ENCODE results near the gene GSE1. TPM values are rescaled to one million over a fixed set of nuclear protein-coding genes. Genes with fewer than 3 reads are reported as not detected.

GSE1 gene
- total and polyA plus RNA-seq, 2 of the 13 experiments (the other 11 are each of a cell fraction or from before 2014, with no cell fraction given), result 16.1 to 31.2 TPM

DNA sequence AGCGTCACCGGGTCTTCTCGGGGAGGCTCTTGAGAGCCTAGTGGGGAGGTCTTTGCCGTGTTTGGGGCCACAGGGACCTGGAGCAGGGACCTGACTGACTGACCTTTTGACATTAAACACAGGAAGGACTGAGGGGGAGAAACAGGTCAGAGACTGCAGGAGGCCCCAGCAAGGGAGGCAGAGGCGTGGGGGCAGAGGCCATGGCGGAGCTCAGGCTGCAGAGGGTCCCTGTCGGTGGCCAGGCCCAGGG lies 41.6 kb upstream of the GSE1 start:
- FAIRE-seq (no peak), DNase-seq (ENCODE audit: low spot score) (no peak), ATAC-seq (peak; percentile 8; the same call in 2 of the 3 replicates)
- Histone ChIP-seq H3K9me3 (ENCODE audit: low read length) (no peaks in the 10 kb centered on the region), H3K4me1 (ENCODE audit: insufficient read depth, low read length) (peaks cover 41% of the 10 kb centered on the region), H3K36me3 (replicated peaks in 1 of 2; ENCODE audit: control insufficient read depth in 1 of 2, insufficient read depth in 2 of 2, low read length in 2 of 2) (peaks cover 3 to 21% of the 10 kb centered on the region in 2 experiments; a peak in 4 of 5 replicates), H3K27me3 (ENCODE audit: control insufficient read depth in 1 of 2, insufficient read depth in 2 of 2, low read length in 2 of 2) (no peaks in the 10 kb centered on the region), H3K4me3 (replicated peaks in 1 of 3; ENCODE audit: insufficient read depth in 1 of 3, low read depth in 2 of 3, low read length in 3 of 3) (no peak overlapping the region), H4K20me1 (ENCODE audit: insufficient read depth, low read length) (peaks cover 64% of the 10 kb centered on the region), H3K79me2 (ENCODE audit: insufficient read depth, low read length) (peaks cover 79% of the 10 kb centered on the region), H2AFZ (ENCODE audit: low read length) (no peak overlapping the region), H3K4me2 (ENCODE audit: low read depth, low read length) (no peak overlapping the region), H3K27ac (ENCODE audit: extremely low read length, insufficient read depth, low read length) (peak overlapping the region; percentile 23), H3K9ac (ENCODE audit: insufficient read depth, low read depth, low read length) (0 out of 2 replicates have a peak overlapping the region, but pooled peaks have one; percentile 13)
- CTCF ChIA-PET (ENCODE audit: low intra/inter-chr PET ratio, low total read pairs), result no interaction called here
- POLR2A ChIA-PET, result no interaction called here
- in situ Hi-C loops (cut with HindIII; ENCODE audit: extremely low pct_ligation_motif_present, low pct_unique_long_range_greater_than_20kb) (no loop called here), intact Hi-C loops (cut with micrococcal nuclease; ENCODE audit: unreplicated experiment) (no loop called here)
- no TSS peak for BruUV-seq (replicated peaks)
- 80% methylated on average over 7 of the region's 7 CpGs for WGBS (ENCODE audit: low lambda C conversion rate)
- TF ChIP-seq ZNF878 (CRISPR knock-in tag; IDR thresholded peaks at IDR 0.05) (no peak), HOXD1 (CRISPR knock-in tag; IDR thresholded peaks at IDR 0.05) (no peak), NONO (IDR thresholded peaks at IDR 0.05) (no peak), NONO (CRISPR knock-in tag; conservative IDR thresholded peaks at IDR 0.05) (0 out of 2 replicates have a peak, but pooled peaks have one; percentile 41), ZNF432 (CRISPR knock-in tag; IDR thresholded peaks at IDR 0.05; ENCODE audit: borderline replicate concordance) (no peak), HES4 (CRISPR knock-in tag; IDR thresholded peaks at IDR 0.05; ENCODE audit: borderline replicate concordance) (0 out of 2 replicates have a peak, but pooled peaks have one; percentile 18), MAFK (conservative IDR thresholded peaks at IDR 0.05 in 1 of 2, IDR thresholded peaks at IDR 0.05 in 1 of 2; ENCODE audit: low read length in 2 of 2) (no peak), KDM3A (CRISPR knock-in tag; IDR thresholded peaks at IDR 0.05; ENCODE audit: low read depth) (no peak), NFYB (CRISPR knock-in tag; IDR thresholded peaks at IDR 0.05) (no peak), ZNF484 (CRISPR knock-in tag; IDR thresholded peaks at IDR 0.05; ENCODE audit: borderline replicate concordance, low read depth) (no peak), ZNF768 (CRISPR knock-in tag; IDR thresholded peaks at IDR 0.05) (peak; percentile 52; the same call in 1 of the 2 replicates), ZNF34 (CRISPR knock-in tag; IDR thresholded peaks at IDR 0.05; ENCODE audit: borderline replicate concordance) (no peak), TBP (CRISPR knock-in tag; IDR thresholded peaks at IDR 0.05) (no peak)
- TF ChIP-seq, protein P1, sequence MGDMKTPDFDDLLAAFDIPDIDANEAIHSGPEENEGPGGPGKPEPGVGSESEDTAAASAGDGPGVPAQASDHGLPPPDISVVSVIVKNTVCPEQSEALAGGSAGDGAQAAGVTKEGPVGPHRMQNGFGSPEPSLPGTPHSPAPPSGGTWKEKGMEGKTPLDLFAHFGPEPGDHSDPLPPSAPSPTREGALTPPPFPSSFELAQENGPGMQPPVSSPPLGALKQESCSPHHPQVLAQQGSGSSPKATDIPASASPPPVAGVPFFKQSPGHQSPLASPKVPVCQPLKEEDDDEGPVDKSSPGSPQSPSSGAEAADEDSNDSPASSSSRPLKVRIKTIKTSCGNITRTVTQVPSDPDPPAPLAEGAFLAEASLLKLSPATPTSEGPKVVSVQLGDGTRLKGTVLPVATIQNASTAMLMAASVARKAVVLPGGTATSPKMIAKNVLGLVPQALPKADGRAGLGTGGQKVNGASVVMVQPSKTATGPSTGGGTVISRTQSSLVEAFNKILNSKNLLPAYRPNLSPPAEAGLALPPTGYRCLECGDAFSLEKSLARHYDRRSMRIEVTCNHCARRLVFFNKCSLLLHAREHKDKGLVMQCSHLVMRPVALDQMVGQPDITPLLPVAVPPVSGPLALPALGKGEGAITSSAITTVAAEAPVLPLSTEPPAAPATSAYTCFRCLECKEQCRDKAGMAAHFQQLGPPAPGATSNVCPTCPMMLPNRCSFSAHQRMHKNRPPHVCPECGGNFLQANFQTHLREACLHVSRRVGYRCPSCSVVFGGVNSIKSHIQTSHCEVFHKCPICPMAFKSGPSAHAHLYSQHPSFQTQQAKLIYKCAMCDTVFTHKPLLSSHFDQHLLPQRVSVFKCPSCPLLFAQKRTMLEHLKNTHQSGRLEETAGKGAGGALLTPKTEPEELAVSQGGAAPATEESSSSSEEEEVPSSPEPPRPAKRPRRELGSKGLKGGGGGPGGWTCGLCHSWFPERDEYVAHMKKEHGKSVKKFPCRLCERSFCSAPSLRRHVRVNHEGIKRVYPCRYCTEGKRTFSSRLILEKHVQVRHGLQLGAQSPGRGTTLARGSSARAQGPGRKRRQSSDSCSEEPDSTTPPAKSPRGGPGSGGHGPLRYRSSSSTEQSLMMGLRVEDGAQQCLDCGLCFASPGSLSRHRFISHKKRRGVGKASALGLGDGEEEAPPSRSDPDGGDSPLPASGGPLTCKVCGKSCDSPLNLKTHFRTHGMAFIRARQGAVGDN (CRISPR knock-in tag; IDR thresholded peaks at IDR 0.05), result peak; percentile 50; the same call in 1 of the 2 replicates
- TF ChIP-seq, protein P2, sequence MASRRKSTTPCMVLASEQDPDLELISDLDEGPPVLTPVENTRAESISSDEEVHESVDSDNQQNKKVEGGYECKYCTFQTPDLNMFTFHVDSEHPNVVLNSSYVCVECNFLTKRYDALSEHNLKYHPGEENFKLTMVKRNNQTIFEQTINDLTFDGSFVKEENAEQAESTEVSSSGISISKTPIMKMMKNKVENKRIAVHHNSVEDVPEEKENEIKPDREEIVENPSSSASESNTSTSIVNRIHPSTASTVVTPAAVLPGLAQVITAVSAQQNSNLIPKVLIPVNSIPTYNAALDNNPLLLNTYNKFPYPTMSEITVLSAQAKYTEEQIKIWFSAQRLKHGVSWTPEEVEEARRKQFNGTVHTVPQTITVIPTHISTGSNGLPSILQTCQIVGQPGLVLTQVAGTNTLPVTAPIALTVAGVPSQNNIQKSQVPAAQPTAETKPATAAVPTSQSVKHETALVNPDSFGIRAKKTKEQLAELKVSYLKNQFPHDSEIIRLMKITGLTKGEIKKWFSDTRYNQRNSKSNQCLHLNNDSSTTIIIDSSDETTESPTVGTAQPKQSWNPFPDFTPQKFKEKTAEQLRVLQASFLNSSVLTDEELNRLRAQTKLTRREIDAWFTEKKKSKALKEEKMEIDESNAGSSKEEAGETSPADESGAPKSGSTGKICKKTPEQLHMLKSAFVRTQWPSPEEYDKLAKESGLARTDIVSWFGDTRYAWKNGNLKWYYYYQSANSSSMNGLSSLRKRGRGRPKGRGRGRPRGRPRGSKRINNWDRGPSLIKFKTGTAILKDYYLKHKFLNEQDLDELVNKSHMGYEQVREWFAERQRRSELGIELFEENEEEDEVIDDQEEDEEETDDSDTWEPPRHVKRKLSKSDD (CRISPR knock-in tag; IDR thresholded peaks at IDR 0.05; ENCODE audit: low read depth), result no peak
- TF ChIP-seq, protein P3, sequence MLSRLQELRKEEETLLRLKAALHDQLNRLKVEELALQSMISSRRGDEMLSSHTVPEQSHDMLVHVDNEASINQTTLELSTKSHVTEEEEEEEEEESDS (CRISPR knock-in tag; IDR thresholded peaks at IDR 0.05; ENCODE audit: borderline replicate concordance), result no peak
- TF ChIP-seq, protein P4, sequence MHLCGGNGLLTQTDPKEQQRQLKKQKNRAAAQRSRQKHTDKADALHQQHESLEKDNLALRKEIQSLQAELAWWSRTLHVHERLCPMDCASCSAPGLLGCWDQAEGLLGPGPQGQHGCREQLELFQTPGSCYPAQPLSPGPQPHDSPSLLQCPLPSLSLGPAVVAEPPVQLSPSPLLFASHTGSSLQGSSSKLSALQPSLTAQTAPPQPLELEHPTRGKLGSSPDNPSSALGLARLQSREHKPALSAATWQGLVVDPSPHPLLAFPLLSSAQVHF (CRISPR knock-in tag; IDR thresholded peaks at IDR 0.05), result 0 out of 2 replicates have a peak, but pooled peaks have one; percentile 28
